OCI-LY3 (cell line): ENCODE data around the gene LRRC15.

Experiments
- EZH2phosphoT487 ChIP-seq: fragments of 200-600 bp; shearing (Covaris generic); IDR thresholded peaks from 2 replicates; pipeline ENCODE4 v1.6.1; 2018; ENCODE audit warnings: antibody characterized with exemption, mixed run types, low read depth
- TF ChIP-seq, protein P1 (sequence below): fragments of 200-600, 300-600 bp; sonication (generic); IDR thresholded peaks from 2 replicates; pipeline ENCODE4 v1.5.1; 2014; ENCODE audit warnings: antibody characterized with exemption, low read length, low read depth

DNA sequence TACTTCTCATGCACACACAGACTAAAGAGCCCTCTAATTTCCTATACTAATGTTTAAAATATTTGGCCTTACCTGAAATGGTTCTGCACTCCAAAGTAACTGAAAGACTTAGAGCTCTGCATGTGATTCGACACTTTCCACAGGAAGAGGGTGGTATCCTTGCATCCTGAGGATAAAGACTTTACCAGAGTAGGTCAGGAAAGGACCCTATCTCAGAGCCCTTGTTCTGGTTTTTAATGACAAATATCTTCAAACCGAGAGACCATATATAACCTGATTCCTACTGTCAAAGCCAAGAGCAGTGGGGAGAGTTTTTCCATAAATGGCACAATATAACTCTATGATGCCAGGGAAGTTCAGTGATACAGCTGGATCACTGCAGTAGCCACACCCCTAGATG lies 29.6 kb upstream of the LRRC15 start, which contains the start of gene GP5:
- TF ChIP-seq, protein P1, sequence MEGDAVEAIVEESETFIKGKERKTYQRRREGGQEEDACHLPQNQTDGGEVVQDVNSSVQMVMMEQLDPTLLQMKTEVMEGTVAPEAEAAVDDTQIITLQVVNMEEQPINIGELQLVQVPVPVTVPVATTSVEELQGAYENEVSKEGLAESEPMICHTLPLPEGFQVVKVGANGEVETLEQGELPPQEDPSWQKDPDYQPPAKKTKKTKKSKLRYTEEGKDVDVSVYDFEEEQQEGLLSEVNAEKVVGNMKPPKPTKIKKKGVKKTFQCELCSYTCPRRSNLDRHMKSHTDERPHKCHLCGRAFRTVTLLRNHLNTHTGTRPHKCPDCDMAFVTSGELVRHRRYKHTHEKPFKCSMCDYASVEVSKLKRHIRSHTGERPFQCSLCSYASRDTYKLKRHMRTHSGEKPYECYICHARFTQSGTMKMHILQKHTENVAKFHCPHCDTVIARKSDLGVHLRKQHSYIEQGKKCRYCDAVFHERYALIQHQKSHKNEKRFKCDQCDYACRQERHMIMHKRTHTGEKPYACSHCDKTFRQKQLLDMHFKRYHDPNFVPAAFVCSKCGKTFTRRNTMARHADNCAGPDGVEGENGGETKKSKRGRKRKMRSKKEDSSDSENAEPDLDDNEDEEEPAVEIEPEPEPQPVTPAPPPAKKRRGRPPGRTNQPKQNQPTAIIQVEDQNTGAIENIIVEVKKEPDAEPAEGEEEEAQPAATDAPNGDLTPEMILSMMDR: no peak
- no peak for TF ChIP-seq EZH2phosphoT487
